ENCODE measurements around the gene PDE4B. TPM values are rescaled to one million over a fixed set of nuclear protein-coding genes. Genes with fewer than 3 reads are reported as not detected.
A peak's percentile ranks its signal among the peaks of the same experiment; 100 is the strongest.
"Not testable (repeated sequence)": the region's sequence is repeated elsewhere in the genome, so short reads cannot be mapped to it uniquely, and the experiment has no call there.

PDE4B gene
- polyA plus RNA-seq, 12 donors, result 16.0 to 35.1 (median 19.6) TPM; not detected in 1

DNA sequence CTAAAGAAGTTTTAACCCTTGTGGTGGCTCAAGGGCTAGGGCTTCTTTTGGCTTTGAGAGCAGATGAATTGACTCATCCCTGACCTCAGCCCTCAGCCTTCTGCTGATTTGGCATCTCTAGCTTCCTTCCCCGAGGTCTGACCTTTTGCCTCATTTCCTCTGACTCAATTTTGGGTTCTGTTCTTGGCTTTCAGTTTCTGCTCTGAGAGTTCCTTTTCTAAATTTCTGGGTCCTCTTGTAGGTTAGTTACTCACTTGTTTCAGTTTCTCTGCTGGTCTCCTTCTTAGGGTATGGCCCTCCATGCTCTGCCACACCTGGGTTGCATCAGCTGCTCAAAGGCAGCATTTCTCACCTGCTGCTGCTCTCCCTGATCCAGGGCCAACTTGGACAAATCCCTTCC lies 19.4 kb downstream of the PDE4B start:
- no peak for DNase-seq

DNA sequence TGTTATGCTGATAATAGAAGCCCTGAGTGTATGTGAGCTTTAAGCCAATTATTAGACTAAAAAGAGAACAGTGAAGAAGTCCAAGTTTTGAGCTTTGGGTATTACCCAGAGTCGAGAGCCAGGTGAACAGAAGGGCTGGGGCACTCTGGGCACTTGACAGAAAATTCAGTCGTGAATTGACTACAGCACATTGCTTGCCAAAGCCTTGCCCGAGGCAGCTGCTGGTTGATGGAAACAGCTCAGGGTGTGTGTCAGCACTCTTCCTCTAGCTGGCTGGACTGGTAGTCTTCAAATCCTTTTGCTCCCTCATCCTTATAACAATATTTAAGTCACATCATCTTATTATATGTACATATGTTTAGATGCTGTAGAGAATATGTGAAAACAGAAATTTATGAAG lies 21.3 kb downstream of the PDE4B start:
- no peak for DNase-seq

DNA sequence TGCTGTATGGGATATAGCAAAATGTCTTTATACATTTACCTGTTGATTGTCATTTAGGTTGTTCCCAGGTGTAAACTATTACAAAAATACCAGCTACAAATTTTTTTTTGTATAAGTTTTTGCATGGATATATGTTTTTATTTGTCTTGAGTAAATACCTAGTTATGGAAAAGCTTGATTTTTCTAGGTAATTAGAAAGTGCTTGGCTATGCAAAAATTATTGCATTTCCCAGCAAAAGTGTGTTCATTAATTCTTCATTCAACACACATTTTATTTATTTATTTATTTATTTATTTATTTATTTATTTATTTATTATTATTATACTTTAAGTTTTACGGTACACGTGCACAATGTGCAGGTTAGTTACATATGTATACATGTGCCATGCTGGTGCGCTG lies 22.1 kb downstream of the PDE4B start:
- DNase-seq, result no peak

DNA sequence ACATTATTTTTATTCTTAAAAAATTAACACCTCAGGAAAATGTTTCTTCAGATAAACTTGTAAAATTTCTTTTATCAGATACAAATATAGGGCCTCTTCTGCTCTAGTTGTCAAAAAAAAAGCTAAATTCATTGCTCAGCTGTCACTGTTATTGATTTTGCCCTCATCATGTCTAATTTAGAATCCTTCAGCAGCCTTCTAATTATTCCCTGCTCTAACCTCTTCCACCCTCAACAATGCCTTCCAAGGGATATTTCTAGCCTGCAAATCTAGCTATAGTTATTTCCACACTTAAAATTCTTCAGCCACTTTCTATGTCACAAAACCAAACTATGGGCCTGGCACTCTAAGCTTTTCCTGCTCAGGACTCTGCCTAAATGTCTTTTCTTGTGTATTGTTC lies 25.2 kb downstream of the PDE4B start:
- no peak for DNase-seq

DNA sequence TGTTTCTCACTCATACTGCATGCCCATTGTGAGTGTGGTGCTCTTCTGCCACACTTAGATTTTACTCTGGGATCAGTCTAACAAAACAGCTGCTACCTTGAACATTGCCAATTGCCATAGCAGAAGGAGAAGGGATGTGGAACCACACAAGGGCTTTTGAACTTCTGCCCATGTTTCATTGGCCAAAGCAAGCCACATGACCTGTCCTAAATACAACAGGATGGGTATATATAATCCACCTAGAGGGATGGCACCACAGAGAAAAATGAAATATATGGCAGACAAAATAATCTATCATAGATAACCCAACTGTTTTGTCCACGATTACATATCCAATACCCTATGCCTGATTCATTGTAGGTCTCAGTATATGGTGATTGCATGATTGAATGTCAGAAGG lies 26.3 kb downstream of the PDE4B start:
- DNase-seq, result no peak

DNA sequence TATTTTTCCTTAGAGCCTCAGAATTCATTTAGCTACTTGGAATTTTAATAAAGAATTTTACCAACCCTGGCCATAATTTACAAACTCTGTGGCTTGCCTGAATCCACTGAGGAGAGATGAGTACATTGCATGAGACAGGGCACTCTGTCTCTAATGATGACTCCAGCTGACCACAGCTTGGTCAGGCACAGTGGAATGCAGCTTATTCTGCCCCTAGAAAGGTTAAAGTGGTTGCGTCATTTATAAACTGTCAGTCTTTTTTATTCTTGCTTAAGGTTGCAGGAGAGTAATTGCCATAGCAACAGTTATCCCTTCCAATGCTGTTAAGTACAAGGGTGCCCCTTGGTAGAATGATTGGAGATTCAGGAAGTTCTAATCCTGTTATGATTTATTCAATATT lies 28.3 kb downstream of the PDE4B start:
- no peak for DNase-seq

DNA sequence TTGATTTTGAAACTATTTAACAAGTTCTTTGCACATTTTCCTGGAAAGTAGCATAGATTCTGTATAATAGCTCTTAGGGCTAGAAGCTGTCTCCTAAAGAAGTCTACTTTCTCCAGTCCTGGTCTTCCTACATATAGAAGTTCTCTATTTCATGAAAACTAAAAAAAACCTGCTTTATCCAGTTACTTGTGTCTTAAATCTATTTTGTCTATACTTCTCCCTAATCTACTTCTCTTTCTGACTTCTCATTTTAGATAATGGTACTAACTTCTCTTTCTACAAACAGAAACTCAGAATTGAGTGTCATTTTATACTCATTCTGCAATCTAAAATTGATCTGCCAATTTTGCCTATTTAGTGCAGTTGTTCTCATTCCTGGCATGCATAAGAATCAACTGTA lies 28.7 kb downstream of the PDE4B start:
- DNase-seq, result no peak

DNA sequence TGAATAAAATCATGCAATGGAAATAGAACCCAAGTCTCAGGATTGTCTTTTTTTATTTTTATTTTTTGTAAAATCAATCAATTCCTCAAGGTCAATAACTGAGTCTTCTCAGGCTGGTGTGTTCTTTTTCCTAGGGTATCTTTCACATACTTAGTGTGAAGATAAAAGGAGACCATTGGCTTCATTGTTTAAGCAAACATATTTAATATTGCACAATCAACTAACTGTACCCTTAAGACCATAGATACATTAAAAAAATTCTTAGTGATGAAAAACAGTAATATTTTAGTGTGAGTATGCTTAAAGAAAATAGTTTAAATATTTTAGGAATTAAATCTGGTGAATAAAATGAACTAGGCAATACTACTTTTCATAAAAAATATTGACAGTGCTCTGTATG lies 31.4 kb downstream of the PDE4B start:
- DNase-seq, result no peak

DNA sequence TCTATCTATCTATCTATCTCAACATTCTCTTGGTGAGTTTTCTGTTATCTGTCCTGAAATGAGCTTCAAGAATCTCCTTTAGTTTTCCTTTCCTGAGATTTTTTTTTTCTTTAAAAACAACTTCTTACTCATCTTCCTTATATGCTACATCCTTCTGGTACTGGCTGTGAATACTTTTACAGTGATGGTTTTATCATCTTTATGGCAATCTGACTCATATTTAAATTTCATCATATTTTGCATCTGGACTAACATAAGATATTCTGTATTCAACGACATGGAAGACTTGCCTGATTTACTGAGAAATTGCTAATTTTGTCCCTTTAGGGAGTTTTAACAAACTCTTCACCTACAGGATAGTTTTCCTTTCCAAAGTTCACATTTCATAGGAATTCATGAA lies 33.0 kb downstream of the PDE4B start:
- no peak for DNase-seq

DNA sequence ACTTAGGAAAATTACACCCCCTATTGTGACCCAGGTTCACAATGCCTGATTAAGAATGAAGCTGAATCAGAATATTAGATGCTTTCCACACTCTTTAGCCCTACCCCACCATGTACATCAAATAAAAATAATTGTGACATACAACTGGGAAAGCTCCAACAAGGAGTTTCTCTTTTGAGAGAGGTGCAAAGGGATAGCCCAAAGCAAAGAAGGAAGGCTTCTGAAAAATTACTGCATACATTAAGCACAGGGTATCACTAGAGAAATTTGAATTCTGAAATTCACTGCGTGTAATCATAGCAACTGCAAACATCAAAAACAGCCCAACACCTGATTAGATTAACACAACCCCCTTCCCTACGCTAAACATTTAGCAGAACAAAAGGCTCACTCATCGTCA lies 34.1 kb downstream of the PDE4B start:
- no peak for DNase-seq

DNA sequence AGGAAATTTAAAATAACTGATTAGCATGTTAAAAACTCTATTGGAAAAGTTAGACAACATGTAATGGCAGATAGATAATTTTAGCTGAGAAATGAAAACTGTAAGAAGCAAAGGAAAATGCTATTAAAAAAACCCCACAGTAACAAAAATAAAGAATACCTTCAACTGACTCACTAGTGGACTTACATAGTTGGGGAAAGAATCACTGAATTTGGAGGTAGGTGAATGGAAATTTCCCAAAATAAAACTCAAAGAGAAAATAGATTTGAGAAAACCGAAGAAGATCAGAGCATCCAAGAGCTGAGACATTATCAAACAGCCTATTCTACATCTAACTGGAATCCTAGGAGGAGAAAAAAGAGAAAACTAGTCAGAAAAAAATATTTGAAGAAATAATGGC lies 34.7 kb downstream of the PDE4B start:
- DNase-seq, result no peak

DNA sequence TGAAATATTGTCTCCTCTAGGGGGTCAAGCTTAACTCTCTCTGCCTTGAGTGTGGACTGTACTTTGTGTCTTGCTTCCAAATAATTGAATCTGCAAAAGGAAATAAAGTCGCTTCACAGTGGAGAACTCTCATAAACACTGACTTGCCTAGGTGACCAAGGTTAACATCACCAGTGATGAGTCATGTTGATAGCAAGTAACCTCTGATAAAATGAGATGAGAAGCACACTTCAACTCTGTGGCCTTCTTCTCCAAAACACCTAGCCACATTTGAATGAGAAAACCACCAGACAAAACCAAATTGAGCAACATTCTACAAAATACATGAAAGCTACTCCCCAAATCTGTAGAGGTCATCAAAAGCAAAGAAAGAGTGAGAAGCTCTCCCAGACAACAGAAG lies 37.6 kb downstream of the PDE4B start:
- no peak for DNase-seq

DNA sequence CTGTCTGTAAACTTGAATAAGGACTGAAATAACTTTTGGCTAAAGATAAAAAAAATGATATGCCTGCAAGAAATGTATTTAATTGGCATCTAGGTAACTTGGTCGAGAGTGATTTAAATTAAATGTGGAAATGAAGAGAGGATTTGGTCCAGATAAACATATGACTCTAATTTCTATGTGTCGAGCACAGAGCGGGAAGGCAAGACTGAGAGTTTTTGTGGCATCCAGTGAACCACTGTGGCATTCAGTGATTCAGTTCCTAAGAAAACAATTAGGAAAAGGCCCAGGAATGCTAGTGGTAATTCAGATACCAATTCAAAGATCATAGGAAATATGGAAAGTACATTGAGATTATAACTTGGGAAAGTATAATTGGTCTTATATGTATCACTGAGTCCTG lies 39.6 kb downstream of the PDE4B start:
- no peak for DNase-seq

DNA sequence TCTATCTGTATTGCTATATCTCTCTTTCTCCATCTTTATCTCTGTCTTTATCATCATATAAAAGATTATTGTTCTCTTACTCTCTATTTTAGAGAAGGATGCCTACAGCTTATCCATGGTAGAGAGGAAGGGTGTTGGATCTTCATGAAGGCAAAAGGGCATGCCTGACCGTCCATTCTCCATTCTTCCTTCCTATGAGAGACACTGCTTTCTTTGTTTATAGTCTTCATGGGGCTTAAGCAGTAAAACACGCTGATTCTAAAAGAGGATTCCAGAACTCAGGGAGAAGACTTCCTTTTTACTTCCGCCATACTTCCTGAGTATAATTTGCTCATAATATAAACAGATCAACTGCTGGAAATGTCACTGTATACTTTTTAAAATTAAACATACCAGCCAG lies 44.0 kb downstream of the PDE4B start:
- no peak for DNase-seq

DNA sequence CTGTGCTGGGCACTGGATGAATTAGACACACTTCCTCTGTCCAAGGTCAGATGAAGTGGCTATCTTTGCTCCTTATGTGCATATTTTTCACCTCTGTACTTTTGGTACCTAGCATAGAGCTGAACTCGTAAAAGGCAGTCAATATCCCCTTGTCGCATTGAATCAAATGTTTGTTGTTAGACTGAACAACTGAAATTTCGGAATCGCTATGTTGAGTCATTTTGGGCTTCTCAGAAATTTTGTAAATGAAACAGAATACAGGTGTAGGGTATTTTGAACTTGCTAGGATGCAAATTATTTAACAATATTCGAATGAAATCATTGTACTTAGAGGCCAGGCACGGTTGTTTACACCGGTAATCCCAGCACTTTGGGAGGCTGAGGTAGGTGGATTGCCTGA lies 48.0 kb downstream of the PDE4B start:
- DNase-seq, result no peak

DNA sequence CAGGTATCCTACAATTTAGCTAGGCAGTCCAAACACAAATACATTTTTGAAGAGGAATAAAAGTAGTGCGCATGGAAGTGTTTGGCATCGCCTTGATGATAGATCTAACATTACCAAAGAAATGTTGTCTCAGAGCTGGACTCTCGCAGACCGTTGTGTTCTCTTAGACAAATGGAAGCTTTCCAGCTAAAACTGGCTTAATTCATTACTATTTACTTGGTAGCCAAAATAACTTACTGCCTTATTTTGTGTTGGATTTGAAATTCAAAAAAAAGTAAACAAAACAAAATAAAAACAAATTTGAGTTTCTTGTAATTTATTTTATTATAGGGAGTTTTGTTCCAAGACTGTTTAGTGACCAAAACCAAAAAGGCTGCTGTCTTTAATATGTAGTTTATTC lies 51.6 kb downstream of the PDE4B start:
- DNase-seq, result no peak

DNA sequence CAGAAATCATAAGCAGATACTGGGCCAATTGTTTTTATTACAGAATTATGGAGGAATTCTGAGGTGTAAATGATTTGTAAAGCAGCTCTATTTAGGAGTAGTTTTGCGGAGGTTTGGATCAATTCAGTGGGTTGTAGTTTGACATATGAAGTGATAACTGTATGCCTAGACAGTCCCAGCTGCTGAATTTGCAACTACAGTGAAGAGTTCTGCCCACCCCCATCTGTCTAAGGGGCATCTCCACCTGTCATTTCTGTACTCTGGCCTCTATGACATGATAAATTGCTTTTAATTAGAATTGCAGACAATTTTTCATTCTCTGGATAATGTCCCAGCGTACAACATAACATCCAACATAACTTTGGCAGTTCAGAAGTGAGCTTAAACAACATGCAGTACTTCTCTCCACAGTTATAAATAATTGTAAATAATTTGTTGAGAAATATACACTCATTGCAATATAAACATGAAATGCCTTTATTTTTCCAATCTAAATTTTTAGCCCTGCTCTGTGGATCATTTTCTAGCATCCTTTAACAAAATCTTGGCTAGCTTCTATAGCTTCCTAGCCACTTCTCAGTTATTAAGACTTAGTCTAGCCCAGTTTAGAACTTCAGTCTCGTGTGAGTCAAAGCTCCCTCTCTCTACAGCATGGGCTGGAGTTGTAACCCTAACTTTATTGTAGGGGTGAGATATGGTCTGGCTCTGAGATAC lies 52.3 kb downstream of the PDE4B start:
- DNase-seq, result peak; percentile 10

DNA sequence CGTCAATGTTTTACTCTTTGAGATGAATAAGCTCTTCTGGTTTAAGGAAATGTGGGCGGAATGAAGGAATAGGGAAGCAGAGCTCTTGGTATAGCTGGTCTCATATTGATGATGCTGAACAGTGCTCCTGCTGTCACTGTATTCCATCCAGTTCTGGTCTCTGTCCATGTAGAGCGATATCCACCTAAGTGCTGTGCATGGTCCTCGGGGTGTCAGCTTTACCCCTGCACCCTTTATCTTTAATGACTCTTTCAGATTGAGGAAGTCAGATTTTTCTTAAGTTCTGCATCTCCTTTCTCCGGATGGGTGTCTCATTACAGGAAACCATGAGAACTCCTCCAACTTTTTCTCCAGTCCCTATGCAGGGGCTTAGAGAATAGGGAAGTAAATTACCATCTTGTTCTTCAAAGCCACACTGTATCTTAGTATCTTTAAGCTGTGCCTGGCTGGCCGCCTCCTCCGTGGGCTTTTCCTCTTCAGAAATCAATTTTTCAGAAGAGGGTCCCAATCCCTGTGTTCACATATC lies 52.9 kb downstream of the PDE4B start:
- no peak for DNase-seq

DNA sequence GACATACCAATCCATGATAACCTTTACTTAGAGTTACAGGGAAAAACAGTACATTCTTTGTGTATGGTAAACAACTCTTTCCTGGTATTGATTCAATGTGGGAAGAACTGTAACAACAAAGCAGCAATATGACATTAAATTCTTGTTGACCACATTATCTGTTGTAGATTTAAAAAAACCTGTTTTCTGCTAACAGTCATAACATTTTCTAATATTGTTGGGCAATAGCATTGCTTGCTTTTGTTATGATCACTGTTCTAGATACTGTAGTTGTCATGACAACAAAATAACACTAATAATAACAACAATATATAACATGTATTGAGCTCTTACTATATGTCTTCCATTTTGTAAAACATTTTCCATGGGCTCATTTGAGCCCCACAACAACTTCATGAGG lies 54.2 kb downstream of the PDE4B start:
- no peak for DNase-seq

DNA sequence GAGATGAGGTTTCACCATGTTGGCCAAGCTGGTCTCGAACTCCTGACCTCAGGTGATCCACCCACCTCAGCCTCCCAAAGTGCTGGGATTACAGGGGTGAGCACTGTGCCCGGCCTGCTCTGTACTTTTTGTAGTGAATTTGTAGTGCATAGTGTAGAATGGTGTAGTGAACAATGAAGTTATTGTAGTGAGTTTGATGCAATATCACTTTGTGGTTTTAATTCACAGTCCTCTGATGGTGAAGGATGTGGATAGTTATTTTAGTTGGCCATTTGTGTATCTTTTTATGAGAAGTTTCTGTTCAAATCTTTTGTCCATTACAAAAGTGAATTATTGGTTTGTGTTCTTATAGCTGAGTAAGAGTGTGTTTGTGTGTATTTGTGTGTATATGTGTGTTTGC lies 57.6 kb downstream of the PDE4B start:
- no peak for DNase-seq

DNA sequence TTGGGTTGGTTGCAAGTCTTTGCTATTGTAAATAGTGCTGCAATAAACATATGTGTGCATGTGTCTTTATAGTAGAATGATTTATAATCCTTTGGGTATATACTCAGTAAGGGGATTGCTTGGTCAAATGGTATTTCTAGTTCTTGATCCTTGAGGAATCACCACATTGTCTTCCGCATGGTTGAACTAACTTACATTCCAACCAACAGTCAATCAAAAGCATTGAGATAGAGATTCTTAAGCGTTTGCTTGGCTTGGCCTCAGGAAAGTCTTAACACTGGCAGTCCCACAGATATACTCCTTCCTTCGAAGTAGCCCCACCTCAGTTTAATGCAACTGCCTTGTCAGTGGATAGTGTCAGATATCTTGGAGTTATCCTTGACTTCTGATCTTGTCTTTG lies 63.9 kb downstream of the PDE4B start:
- not testable (repeated sequence) for DNase-seq

DNA sequence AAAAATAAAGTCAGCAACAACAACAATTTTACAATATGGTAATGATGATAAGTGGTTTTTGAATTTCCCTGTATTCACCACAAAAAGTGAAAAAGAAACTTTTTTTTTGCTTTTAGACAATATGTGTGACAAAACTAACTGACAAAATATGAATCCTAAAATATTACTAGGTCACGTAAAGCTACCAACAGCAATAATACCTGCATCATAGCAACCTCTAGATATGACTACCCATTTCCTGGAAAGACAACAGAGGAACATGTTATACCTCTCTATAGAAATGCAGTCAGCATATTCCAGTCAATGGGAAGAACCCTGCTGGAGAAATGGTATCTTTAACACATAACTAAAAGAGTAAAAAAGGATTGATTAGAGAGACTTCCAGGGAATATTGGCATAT lies 73.7 kb downstream of the PDE4B start:
- no peak for DNase-seq

DNA sequence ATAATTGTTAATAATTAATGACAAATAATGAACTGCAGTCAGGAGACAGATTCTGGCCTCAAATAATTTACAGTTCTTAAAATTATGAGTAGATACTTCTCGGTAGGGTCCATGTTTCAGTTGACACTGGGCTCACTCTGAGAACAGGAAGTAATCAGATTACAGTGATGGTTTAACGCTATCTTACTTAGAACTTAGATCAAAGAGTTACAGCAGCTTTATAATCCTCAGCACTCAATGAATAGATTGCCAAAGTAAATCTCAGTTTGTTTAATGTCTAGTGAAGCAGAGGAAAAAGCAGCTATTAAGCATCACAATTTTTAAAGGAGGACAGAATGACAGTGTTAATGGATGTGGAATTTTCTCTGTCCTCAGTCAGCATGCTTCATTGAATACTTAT lies 79.6 kb downstream of the PDE4B start:
- no peak for DNase-seq

DNA sequence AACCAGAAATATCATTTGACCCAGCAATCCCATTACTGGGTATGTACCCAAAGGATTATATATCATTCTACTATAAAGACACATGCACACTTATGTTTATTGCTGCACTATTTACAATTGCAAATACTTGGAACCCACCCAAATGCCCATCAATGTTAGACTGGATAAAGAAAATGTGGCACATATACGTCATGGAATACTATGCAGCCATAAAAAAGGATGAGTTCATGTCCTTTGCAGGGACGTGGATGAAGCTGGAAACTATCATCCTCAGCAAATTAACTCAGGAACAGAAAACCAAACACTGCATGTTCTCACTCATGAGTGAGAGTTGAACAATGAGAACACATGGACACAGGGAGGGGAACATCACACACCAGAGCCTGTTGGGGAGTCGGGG lies 85.6 kb downstream of the PDE4B start:
- DNase-seq, result not testable (repeated sequence)
